HepG2 (cell line): ENCODE measurements around the gene BORCS5. TPM values are rescaled to one million over a fixed set of nuclear protein-coding genes. Genes with fewer than 3 reads are reported as not detected.

Experiments used
- ATAD3A ChIP-seq: sonication (generic); formaldehyde crosslinking; IDR thresholded peaks from 2 replicates; pipeline ENCODE4 v1.4.0; 2020; ENCODE audit warnings: missing genetic modification reagents
- EEA1 ChIP-seq: sonication (generic); formaldehyde crosslinking; IDR thresholded peaks from 2 replicates; pipeline ENCODE4 v1.5.1; 2020; ENCODE audit warnings: mild to moderate bottlenecking, missing genetic modification reagents, borderline replicate concordance
- ELF1 ChIP-seq: sonication (generic); formaldehyde crosslinking; IDR thresholded peaks from 2 replicates; pipeline ENCODE4 v1.4.0; 2020; ENCODE audit warnings: missing genetic modification reagents
- KLF16 ChIP-seq, 2 experiments: sonication (generic) in 1 of 2; formaldehyde crosslinking in 1 of 2; IDR thresholded peaks; 2 replicates each; pipeline versions ENCODE4 v1.6.1 to v1.8.0; 2016 to 2023; ENCODE audit warnings: missing genetic modification reagents in 2 of 2, missing compliant biosample characterization in 1 of 2
- NCOR1 ChIP-seq: fragments of 200-600 bp; sonication (generic); IDR thresholded peaks from 2 replicates; pipeline ENCODE4 v1.7.0; 2017; ENCODE audit warnings: antibody characterized with exemption, low read length, borderline replicate concordance
- NR2F6 ChIP-seq, 2 experiments: IDR thresholded peaks; 2 replicates each; pipeline ENCODE4 v1.6.1; 2016; ENCODE audit warnings: antibody characterized with exemption in 1 of 2, mild to moderate bottlenecking in 1 of 2
- RORA ChIP-seq: sonication (generic); formaldehyde crosslinking; IDR thresholded peaks from 2 replicates; pipeline ENCODE4 v1.5.0; 2020; ENCODE audit warnings: mild to moderate bottlenecking, missing genetic modification reagents, moderate library complexity
- SIN3B ChIP-seq: fragments of 150-350 bp; IDR thresholded peaks from 2 replicates; pipeline ENCODE4 v1.6.1; 2014; ENCODE audit warnings: low read length
- SIX4 ChIP-seq: sonication (generic); formaldehyde crosslinking; IDR thresholded peaks from 2 replicates; pipeline ENCODE4 v1.4.0; 2020; ENCODE audit warnings: missing genetic modification reagents
- SMAD3 ChIP-seq: sonication (generic); formaldehyde crosslinking; IDR thresholded peaks from 2 replicates; pipeline ENCODE4 v1.4.0; 2020; ENCODE audit warnings: missing genetic modification reagents
- SOX6 ChIP-seq, 2 experiments: fragments of 450-650 bp in 1 of 2; sonication (generic) in 1 of 2; formaldehyde crosslinking in 1 of 2; IDR thresholded peaks; 2 replicates each; pipeline versions ENCODE4 v1.4.0 to v1.6.1; 2017 to 2020; ENCODE audit warnings: antibody characterized with exemption in 1 of 2, mild to moderate bottlenecking in 1 of 2, missing genetic modification reagents in 1 of 2
- TEAD3 ChIP-seq: optimal IDR thresholded peaks from 2 replicates; pipeline ENCODE3; 2016; ENCODE audit warnings: borderline replicate concordance
- ZFP62 ChIP-seq: sonication (generic); formaldehyde crosslinking; IDR thresholded peaks from 2 replicates; pipeline ENCODE4 v1.4.0; 2020; ENCODE audit warnings: missing genetic modification reagents
- ZNF160 ChIP-seq: sonication (generic); formaldehyde crosslinking; IDR thresholded peaks from 2 replicates; pipeline ENCODE4 v1.8.0; 2022; ENCODE audit warnings: mild to moderate bottlenecking, inconsistent platforms, missing genetic modification reagents
- polyA plus RNA-seq, 8 experiments: library from polyadenylated mRNA; depleted of rRNA in 3 of 8; stranded (reverse) in 7 of 8; unstranded in 1 of 8; fragments of >200 nt; fragmentation: Illumina TruSeq in 4 of 8; extraction: Trizol in 4 of 8; gene quantifications; 2 replicates each; pipeline versions ENCODE4 v1.2.1 to v1.2.3, GENCODE V29; 2011 to 2016; ENCODE audit warnings: low read depth in 4 of 8, missing spikeins in 1 of 8, mixed read lengths in 1 of 8; ENCODE audit not compliant: insufficient read depth in 1 of 8
- total RNA-seq, 5 experiments: library from RNA; depleted of rRNA; stranded (reverse); fragments of >200 nt; fragmentation: Illumina TruSeq; extraction: Trizol; gene quantifications; 2 replicates each; pipeline ENCODE4 v1.2.3, GENCODE V29; 2016; ENCODE audit warnings: low read depth in 1 of 5
- TF ChIP-seq, protein P1 (sequence below): sonication (generic); formaldehyde crosslinking; IDR thresholded peaks from 2 replicates; pipeline ENCODE4 v1.4.0; 2020; ENCODE audit warnings: low read depth, mild to moderate bottlenecking, missing genetic modification reagents
- TF ChIP-seq, protein P2 (sequence below): sonication (generic); formaldehyde crosslinking; conservative IDR thresholded peaks from 2 replicates; pipeline ENCODE4 v1.5.0; 2020; ENCODE audit warnings: missing genetic modification reagents
- TF ChIP-seq, protein P3 (sequence below): sonication (generic); formaldehyde crosslinking; conservative IDR thresholded peaks from 2 replicates; pipeline ENCODE4 v1.4.0; 2020; ENCODE audit warnings: missing genetic modification reagents
- TF ChIP-seq, protein P4 (sequence below), 2 experiments: IDR thresholded peaks; 2 replicates each; pipeline ENCODE4 v1.6.1; 2011 to 2012; ENCODE audit warnings: low read length in 2 of 2, borderline replicate concordance in 1 of 2, low read depth in 1 of 2, mild to moderate bottlenecking in 1 of 2, moderate library complexity in 1 of 2

Gene BORCS5
- total and polyA plus RNA-seq, 2 of the 13 experiments (the other 11 are each of a cell fraction or from before 2014, with no cell fraction given): 3.9 to 4.7 TPM

DNA sequence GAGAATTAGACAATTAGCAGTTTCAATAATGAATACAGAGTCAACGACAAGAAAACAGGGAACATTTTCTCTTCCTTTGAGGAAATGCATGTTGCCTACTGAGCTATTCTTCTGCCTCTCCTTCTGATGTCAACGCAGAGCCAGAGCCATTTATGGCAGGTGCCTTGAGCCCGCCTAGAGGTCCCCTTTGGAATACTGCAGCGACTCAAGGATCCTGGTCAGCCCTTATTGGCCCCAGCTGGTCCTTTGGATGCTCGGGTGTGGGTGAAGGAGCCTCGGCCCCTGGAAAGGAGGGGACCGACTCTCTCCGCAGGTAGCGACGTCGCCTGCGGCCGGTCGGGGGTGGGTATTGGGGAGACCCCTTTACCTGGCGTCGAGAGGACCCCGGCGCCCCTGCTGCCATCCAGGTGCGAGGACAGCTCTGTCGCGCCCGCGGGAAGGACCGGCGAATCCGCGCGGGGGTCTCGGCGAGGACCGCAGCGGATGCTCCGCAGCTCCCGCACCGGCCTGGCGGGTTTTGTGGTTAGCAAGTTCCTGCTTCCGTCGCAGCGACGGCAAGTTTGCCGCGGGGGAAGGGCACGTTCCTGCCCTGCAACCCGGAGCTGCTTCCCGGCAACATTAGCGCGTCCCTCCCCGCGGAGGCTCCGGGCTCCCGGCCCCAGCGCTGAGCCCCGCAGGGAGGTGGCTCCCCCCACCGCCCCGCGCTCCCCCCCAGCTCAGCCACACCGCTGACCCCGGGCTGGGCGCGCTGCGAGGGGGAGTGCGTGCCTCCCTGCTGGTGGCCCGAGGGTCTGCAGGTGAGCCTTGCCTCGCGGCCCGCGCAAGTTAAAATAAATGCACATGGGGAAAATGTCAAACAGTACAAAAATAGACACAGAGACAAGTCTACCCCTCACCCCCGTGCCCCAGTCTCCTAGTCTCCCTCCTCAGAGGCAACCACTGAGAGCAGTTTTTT lies 6.9 kb upstream of the BORCS5 start, which contains the start of gene MANSC1 (continued):
- TF ChIP-seq TEAD3 (CRISPR knock-in tag) (no peak), SIN3B (no peak), RORA (no peak), EEA1 (CRISPR knock-in tag) (no peak), ZNF160 (CRISPR knock-in tag) (no peak), SOX6 (IDR thresholded peaks at IDR 0.05) (no peak), SOX6 (CRISPR knock-in tag; IDR thresholded peaks at IDR 0.05) (no peak), SIX4 (CRISPR knock-in tag) (no peak), KLF16 (CRISPR knock-in tag; IDR thresholded peaks at IDR 0.05) (no peak), ZFP62 (CRISPR knock-in tag) (no peak), NCOR1 (no peak), NR2F6 (IDR thresholded peaks at IDR 0.05) (no peak), NR2F6 (CRISPR knock-in tag; IDR thresholded peaks at IDR 0.05) (no peak), SMAD3 (CRISPR knock-in tag) (no peak), ELF1 (peak; percentile 55; the same call in 1 of the 2 replicates), ATAD3A (CRISPR knock-in tag) (no peak)
- TF ChIP-seq, protein P1, sequence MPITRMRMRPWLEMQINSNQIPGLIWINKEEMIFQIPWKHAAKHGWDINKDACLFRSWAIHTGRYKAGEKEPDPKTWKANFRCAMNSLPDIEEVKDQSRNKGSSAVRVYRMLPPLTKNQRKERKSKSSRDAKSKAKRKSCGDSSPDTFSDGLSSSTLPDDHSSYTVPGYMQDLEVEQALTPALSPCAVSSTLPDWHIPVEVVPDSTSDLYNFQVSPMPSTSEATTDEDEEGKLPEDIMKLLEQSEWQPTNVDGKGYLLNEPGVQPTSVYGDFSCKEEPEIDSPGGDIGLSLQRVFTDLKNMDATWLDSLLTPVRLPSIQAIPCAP: no peak
- TF ChIP-seq, protein P2, sequence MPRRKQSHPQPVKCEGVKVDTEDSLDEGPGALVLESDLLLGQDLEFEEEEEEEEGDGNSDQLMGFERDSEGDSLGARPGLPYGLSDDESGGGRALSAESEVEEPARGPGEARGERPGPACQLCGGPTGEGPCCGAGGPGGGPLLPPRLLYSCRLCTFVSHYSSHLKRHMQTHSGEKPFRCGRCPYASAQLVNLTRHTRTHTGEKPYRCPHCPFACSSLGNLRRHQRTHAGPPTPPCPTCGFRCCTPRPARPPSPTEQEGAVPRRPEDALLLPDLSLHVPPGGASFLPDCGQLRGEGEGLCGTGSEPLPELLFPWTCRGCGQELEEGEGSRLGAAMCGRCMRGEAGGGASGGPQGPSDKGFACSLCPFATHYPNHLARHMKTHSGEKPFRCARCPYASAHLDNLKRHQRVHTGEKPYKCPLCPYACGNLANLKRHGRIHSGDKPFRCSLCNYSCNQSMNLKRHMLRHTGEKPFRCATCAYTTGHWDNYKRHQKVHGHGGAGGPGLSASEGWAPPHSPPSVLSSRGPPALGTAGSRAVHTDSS (CRISPR knock-in tag): no peak
- TF ChIP-seq, protein P3, sequence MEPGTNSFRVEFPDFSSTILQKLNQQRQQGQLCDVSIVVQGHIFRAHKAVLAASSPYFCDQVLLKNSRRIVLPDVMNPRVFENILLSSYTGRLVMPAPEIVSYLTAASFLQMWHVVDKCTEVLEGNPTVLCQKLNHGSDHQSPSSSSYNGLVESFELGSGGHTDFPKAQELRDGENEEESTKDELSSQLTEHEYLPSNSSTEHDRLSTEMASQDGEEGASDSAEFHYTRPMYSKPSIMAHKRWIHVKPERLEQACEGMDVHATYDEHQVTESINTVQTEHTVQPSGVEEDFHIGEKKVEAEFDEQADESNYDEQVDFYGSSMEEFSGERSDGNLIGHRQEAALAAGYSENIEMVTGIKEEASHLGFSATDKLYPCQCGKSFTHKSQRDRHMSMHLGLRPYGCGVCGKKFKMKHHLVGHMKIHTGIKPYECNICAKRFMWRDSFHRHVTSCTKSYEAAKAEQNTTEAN (CRISPR knock-in tag): no peak
- TF ChIP-seq, protein P4, sequence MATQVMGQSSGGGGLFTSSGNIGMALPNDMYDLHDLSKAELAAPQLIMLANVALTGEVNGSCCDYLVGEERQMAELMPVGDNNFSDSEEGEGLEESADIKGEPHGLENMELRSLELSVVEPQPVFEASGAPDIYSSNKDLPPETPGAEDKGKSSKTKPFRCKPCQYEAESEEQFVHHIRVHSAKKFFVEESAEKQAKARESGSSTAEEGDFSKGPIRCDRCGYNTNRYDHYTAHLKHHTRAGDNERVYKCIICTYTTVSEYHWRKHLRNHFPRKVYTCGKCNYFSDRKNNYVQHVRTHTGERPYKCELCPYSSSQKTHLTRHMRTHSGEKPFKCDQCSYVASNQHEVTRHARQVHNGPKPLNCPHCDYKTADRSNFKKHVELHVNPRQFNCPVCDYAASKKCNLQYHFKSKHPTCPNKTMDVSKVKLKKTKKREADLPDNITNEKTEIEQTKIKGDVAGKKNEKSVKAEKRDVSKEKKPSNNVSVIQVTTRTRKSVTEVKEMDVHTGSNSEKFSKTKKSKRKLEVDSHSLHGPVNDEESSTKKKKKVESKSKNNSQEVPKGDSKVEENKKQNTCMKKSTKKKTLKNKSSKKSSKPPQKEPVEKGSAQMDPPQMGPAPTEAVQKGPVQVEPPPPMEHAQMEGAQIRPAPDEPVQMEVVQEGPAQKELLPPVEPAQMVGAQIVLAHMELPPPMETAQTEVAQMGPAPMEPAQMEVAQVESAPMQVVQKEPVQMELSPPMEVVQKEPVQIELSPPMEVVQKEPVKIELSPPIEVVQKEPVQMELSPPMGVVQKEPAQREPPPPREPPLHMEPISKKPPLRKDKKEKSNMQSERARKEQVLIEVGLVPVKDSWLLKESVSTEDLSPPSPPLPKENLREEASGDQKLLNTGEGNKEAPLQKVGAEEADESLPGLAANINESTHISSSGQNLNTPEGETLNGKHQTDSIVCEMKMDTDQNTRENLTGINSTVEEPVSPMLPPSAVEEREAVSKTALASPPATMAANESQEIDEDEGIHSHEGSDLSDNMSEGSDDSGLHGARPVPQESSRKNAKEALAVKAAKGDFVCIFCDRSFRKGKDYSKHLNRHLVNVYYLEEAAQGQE (IDR thresholded peaks at IDR 0.05; ENCODE audit: borderline replicate concordance in 1 of 2, low read depth in 1 of 2, low read length in 2 of 2): no peak
